IMR-90 (cell line): Measurements from ENCODE around the gene ANO8. TPM values are rescaled to one million over a fixed set of nuclear protein-coding genes. Genes with fewer than 3 reads are reported as not detected.
"Not testable (repeated sequence)": the region's sequence is repeated elsewhere in the genome, so short reads cannot be mapped to it uniquely, and the experiment has no call there.

Experiments
- ATAC-seq: fragments of 200-7000 bp; cut with Tn5 transposase; 2 replicates; pipeline ENCODE4 v1.9.1; 2020; ENCODE audit warnings: low read depth, mild to moderate bottlenecking, moderate library complexity
- BruUV-seq: library from RNA; stranded (reverse); fragments of 400-500 nt; replicated peaks from 2 replicates; lab custom pipeline; 2021; lab: Mats Ljungman, UMichigan
- CTCF ChIA-PET: fragments of 300-600 bp; formaldehyde crosslinking; extraction: SDS; loops from one replicate; lab custom pipeline; 2021; ENCODE audit warnings: antibody characterized with exemption; lab: Yijun Ruan, JAX
- POLR2A ChIA-PET: fragments of 300-600 bp; sonication (Branson Sonifier 250); formaldehyde crosslinking; loops from one replicate; lab custom pipeline; 2022; ENCODE audit warnings: antibody characterized with exemption; ENCODE audit not compliant: unreplicated experiment; lab: Charles Lee
- DNase-seq: peaks from one replicate; pipeline ENCODE4 v3.0.0; 2013
- H2AFZ ChIP-seq: replicated peaks from 2 replicates; pipeline ENCODE3; 2013; ENCODE audit warnings: low read length, mild to moderate bottlenecking; ENCODE audit not compliant: poor library complexity
- H2AK5ac ChIP-seq: 2 replicates; pipeline ENCODE4 v1.6.1; 2013; ENCODE audit warnings: low read depth, low read length, inconsistent platforms
- H2AK9ac ChIP-seq: replicated peaks from 2 replicates; pipeline ENCODE3; 2013; ENCODE audit warnings: mild to moderate bottlenecking, low read depth, low read length, moderate library complexity; ENCODE audit not compliant: poor library complexity
- H2BK120ac ChIP-seq: 2 replicates; pipeline ENCODE4 v1.6.1; 2013; ENCODE audit warnings: low read depth, low read length, inconsistent platforms
- H2BK15ac ChIP-seq: 3 replicates; pipeline ENCODE4 v1.6.1; 2013; ENCODE audit warnings: low read depth, low read length, inconsistent platforms
- H2BK20ac ChIP-seq: 2 replicates; pipeline ENCODE4 v1.6.1; 2013; ENCODE audit warnings: low read depth, mild to moderate bottlenecking, inconsistent platforms, low read length, moderate library complexity
- H2BK5ac ChIP-seq: 2 replicates; pipeline ENCODE4 v1.6.1; 2013; ENCODE audit warnings: mild to moderate bottlenecking, low read depth, low read length, inconsistent platforms; ENCODE audit not compliant: poor library complexity, severe bottlenecking
- H3K14ac ChIP-seq: replicated peaks from 2 replicates; pipeline ENCODE4 v1.6.1; 2013; ENCODE audit warnings: low read depth, low read length, inconsistent platforms
- H3K18ac ChIP-seq: 2 replicates; pipeline ENCODE4 v1.6.1; 2013; ENCODE audit warnings: low read depth, low read length, control low read depth
- H3K23ac ChIP-seq: 2 replicates; pipeline ENCODE4 v1.6.1; 2013; ENCODE audit warnings: low read depth, low read length, inconsistent platforms
- H3K27ac ChIP-seq: 2 replicates; pipeline ENCODE4 v1.5.1; 2013; ENCODE audit warnings: mild to moderate bottlenecking, control low read depth, low read length; ENCODE audit not compliant: insufficient read depth
- H3K27me3 ChIP-seq: 2 replicates; pipeline ENCODE4 v1.6.1; 2013; ENCODE audit warnings: low read length; ENCODE audit not compliant: control insufficient read depth, insufficient read depth
- H3K36me3 ChIP-seq: 2 replicates; pipeline ENCODE4 v1.6.1; 2013; ENCODE audit warnings: low read length, mixed read lengths; ENCODE audit not compliant: control insufficient read depth, insufficient read depth
- H3K4ac ChIP-seq: 2 replicates; pipeline ENCODE4 v1.6.1; 2013; ENCODE audit warnings: low read depth, low read length, inconsistent platforms
- H3K4me1 ChIP-seq: 2 replicates; pipeline ENCODE4 v1.6.1; 2013; ENCODE audit warnings: low read length, mixed read lengths; ENCODE audit not compliant: control insufficient read depth, insufficient read depth
- H3K4me2 ChIP-seq: 2 replicates; pipeline ENCODE4 v1.6.1; 2013; ENCODE audit warnings: low read depth, mild to moderate bottlenecking, control low read depth, low read length, moderate library complexity
- H3K4me3 ChIP-seq: 2 replicates; pipeline ENCODE4 v1.5.1; 2013; ENCODE audit warnings: low read depth, mild to moderate bottlenecking, control low read depth, low read length, moderate library complexity; ENCODE audit not compliant: insufficient read depth
- H3K56ac ChIP-seq: 2 replicates; pipeline ENCODE4 v1.6.1; 2013; ENCODE audit warnings: low read length, inconsistent platforms; ENCODE audit not compliant: insufficient read depth; ENCODE audit errors: extremely low read depth
- H3K79me1 ChIP-seq, 2 experiments: 2 replicates each; pipeline ENCODE4 v1.6.1; 2013; ENCODE audit warnings: low read length in 2 of 2, inconsistent platforms in 1 of 2, low read depth in 1 of 2
- H3K9ac ChIP-seq: 2 replicates; pipeline ENCODE4 v1.6.1; 2013; ENCODE audit warnings: low read depth, low read length, control low read depth
- H3K9me1 ChIP-seq: 2 replicates; pipeline ENCODE4 v1.6.1; 2013; ENCODE audit warnings: low read length, inconsistent platforms; ENCODE audit not compliant: insufficient read depth
- H3K9me3 ChIP-seq: 2 replicates; pipeline ENCODE4 v1.6.1; 2013; ENCODE audit warnings: low read length; ENCODE audit not compliant: control insufficient read depth, insufficient read depth
- H4K20me1 ChIP-seq: 2 replicates; pipeline ENCODE4 v1.6.1; 2013; ENCODE audit warnings: low read length, inconsistent platforms; ENCODE audit not compliant: insufficient read depth
- H4K5ac ChIP-seq: 2 replicates; pipeline ENCODE4 v1.6.1; 2013; ENCODE audit warnings: mild to moderate bottlenecking, low read depth, low read length, control low read depth
- H4K8ac ChIP-seq, 2 experiments: 2 replicates each; pipeline ENCODE4 v1.6.1; 2013; ENCODE audit warnings: low read depth in 2 of 2, low read length in 2 of 2, control low read depth in 1 of 2, inconsistent platforms in 1 of 2
- H4K91ac ChIP-seq: 2 replicates; pipeline ENCODE4 v1.6.1; 2013; ENCODE audit warnings: low read depth, low read length, inconsistent platforms; ENCODE audit not compliant: insufficient read depth
- CHD1 ChIP-seq: IDR thresholded peaks from 2 replicates; pipeline ENCODE4 v1.6.1; 2012; ENCODE audit warnings: low read depth, low read length, improper control_type of control experiment
- CTCF ChIP-seq: conservative IDR thresholded peaks from 2 replicates; pipeline ENCODE4 v1.5.1; 2012; ENCODE audit warnings: mild to moderate bottlenecking, low read depth, low read length, improper control_type of control experiment
- SMC3 ChIP-seq: fragments of 150-350 bp; IDR thresholded peaks from 2 replicates; pipeline ENCODE4 v1.6.1; 2016; ENCODE audit warnings: low read depth, mild to moderate bottlenecking, antibody characterized with exemption, low read length, moderate library complexity
- WGBS, 2 experiments: methylation state at CpG; one replicate each; pipeline versions ENCODE4 v1.1.5 to v1.1.7; 2013; ENCODE audit warnings: missing lambda C conversion rate in 2 of 2; ENCODE audit not compliant: insufficient read length in 1 of 2; ENCODE audit errors: extremely low coverage in 2 of 2; 5-methylcytosine and 5-hydroxymethylcytosine counted together
- dilution Hi-C: fragments of 300-500 bp; cut with HindIII; formaldehyde crosslinking; loops from one replicate; pipeline ENCODE4 v1.14.3; 2018; ENCODE audit warnings: low sequenced_read_pairs; ENCODE audit not compliant: unreplicated experiment
- in situ Hi-C: fragments of 300-500 bp; cut with MboI; formaldehyde crosslinking; loops from 3 replicates; pipeline ENCODE4 v1.14.3; 2019; ENCODE audit warnings: low sequenced_read_pairs, inconsistent platforms, mixed read lengths
- intact Hi-C: fragments of 100-400 bp; cut with micrococcal nuclease; formaldehyde crosslinking; loops from 2 replicates; pipeline ENCODE4 v1.10.0; 2022
- polyA plus RNA-seq, 3 experiments: library from polyadenylated mRNA; depleted of rRNA; stranded (reverse); fragments of >200 nt; gene quantifications; 2 replicates each; pipeline ENCODE4 v1.2.3, GENCODE V29; 2012; ENCODE audit warnings: low replicate concordance in 1 of 3
- total RNA-seq: library from RNA; depleted of rRNA; stranded (reverse); fragments of >200 nt; gene quantifications from 2 replicates; pipeline ENCODE4 v1.2.3, GENCODE V29; 2012
- TF ChIP-seq, protein P1 (sequence below): fragments of 150-350 bp; IDR thresholded peaks from 2 replicates; pipeline ENCODE4 v1.6.1; 2017; ENCODE audit warnings: mild to moderate bottlenecking, antibody characterized with exemption, low read length, low read depth

The ANO8 gene
- total and polyA plus RNA-seq, 2 of the 4 experiments (the other 2 are of a cell fraction), result 1.6 to 5.6 TPM

GRCh38 chr19:17296273-17296672, 38.4 kb downstream of the ANO8 start:
- Histone ChIP-seq H4K8ac (no peak overlapping the region), H3K4me2 (no peak overlapping the region), H3K9ac (no peak overlapping the region), H3K18ac (no peak overlapping the region), H2AFZ (no peak overlapping the region), H4K91ac (no peak overlapping the region), H3K4me3 (no peak overlapping the region), H2BK15ac (no peak overlapping the region), H3K14ac (no peak overlapping the region), H3K56ac (no peak overlapping the region), H4K5ac (no peak overlapping the region), H3K4ac (no peak overlapping the region), H3K36me3 (peaks cover 13% of the 10 kb centered on the region), H2BK20ac (no peak overlapping the region), H2AK5ac (no peak overlapping the region), H3K9me3 (peaks cover 4% of the 10 kb centered on the region), H2BK120ac (no peak overlapping the region), H3K23ac (no peak overlapping the region), H3K27me3 (no peaks in the 10 kb centered on the region), H3K79me1 (peaks cover 0 to 24% of the 10 kb centered on the region in 2 experiments; a peak in 3 of 4 replicates), H2AK9ac (no peak overlapping the region), H3K4me1 (no peaks in the 10 kb centered on the region), H2BK5ac (no peak overlapping the region), H4K20me1 (0 out of 2 replicates have a peak, but pooled peaks cover 3% of the 10 kb centered on the region), H3K9me1 (peaks cover 4% of the 10 kb centered on the region), H3K27ac (no peak overlapping the region)
- POLR2A ChIA-PET, result no interaction called here
- 65% methylated on average over 2 of the region's 4 CpGs; no CpG with 5 or more reads in 1 of the 2 experiments for WGBS, 2 experiments
- TF ChIP-seq CHD1 (no peak), CTCF (peak; percentile 26), SMC3 (0 out of 2 replicates have a peak, but pooled peaks have one; percentile 8)
- TF ChIP-seq, protein P1, sequence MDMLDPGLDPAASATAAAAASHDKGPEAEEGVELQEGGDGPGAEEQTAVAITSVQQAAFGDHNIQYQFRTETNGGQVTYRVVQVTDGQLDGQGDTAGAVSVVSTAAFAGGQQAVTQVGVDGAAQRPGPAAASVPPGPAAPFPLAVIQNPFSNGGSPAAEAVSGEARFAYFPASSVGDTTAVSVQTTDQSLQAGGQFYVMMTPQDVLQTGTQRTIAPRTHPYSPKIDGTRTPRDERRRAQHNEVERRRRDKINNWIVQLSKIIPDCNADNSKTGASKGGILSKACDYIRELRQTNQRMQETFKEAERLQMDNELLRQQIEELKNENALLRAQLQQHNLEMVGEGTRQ, result no peak
- CTCF ChIA-PET, result no interaction called here
- ATAC-seq (no peak), DNase-seq (peak; percentile 36)
- BruUV-seq, result no TSS peak
- intact Hi-C loops, result no loop called here
- in situ Hi-C loops, result no loop called here
- dilution Hi-C loops, result no loop called here

DNA sequence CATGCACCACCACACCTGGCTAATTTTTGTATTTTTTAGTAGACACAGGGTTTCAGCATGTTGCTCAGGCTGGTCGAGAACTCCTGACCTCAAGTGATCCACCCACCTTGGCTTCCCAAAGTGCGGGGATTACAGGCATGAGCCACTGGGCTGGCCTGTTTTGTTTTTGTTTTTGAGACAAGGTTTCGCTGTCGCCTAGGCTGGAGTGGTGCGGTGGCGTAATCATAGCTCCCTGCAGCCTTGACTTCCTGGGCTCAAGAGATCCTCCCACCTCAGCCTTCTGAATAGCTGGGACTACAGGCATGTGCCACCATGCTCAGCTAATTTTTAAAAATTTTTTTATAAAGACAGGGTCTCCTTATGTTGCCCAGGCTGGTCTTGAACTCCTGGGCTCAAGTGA, 39.1 kb downstream of the ANO8 start:
- H4K91ac ChIP-seq, H2BK15ac ChIP-seq, H3K27ac ChIP-seq, H2AK9ac ChIP-seq, H3K9ac ChIP-seq, ATAC-seq, H3K18ac ChIP-seq, H3K4ac ChIP-seq, H2BK20ac ChIP-seq, H2AK5ac ChIP-seq, H4K5ac ChIP-seq, intact Hi-C loops, H2BK5ac ChIP-seq, H3K23ac ChIP-seq, H4K8ac ChIP-seq, BruUV-seq, H3K4me1 ChIP-seq, H3K9me3 ChIP-seq, CTCF ChIA-PET, H3K56ac ChIP-seq, DNase-seq, POLR2A ChIA-PET, dilution Hi-C loops, in situ Hi-C loops, H4K20me1 ChIP-seq, H2BK120ac ChIP-seq, H3K4me2 ChIP-seq, H3K27me3 ChIP-seq, H2AFZ ChIP-seq, H3K4me3 ChIP-seq, H3K9me1 ChIP-seq, H3K14ac ChIP-seq: not testable (repeated sequence)
- H3K79me1 ChIP-seq, result peaks cover 0 to 24% of the 10 kb centered on the region in 2 experiments; a peak in 3 of 4 replicates
- no CpG with 5 or more reads among the region's 6 CpGs for WGBS, 2 experiments
- H3K36me3 ChIP-seq, result peaks cover 13% of the 10 kb centered on the region
